Stimulated activated CD4-positive, alpha-beta T cell treated with anti-CD3 and anti-CD28 coated beads, Interleukin-12 subunit alpha, Interleukin-12 subunit beta, amount 100 ng/mL, for 48 hours (primary cell): ENCODE results near the gene FAIM2.

Experiments
- DNase-seq, 3 donors: peaks; one replicate each; pipeline ENCODE4 v3.0.0-alpha.2; 2020; ENCODE audit warnings: low read depth in 2 of 3, low spot score in 1 of 3

The FAIM2 gene

GRCh38 chr12:49897276-49897675 lies 6.4 kb downstream of the FAIM2 start:
- no peak for DNase-seq

GRCh38 chr12:49895773-49896172 lies 7.9 kb downstream of the FAIM2 start:
- DNase-seq: no peak

- DNase-seq: no peak
Observed at GRCh38 chr12:49894751-49895148, 8.9 kb downstream of the FAIM2 start.

DNA sequence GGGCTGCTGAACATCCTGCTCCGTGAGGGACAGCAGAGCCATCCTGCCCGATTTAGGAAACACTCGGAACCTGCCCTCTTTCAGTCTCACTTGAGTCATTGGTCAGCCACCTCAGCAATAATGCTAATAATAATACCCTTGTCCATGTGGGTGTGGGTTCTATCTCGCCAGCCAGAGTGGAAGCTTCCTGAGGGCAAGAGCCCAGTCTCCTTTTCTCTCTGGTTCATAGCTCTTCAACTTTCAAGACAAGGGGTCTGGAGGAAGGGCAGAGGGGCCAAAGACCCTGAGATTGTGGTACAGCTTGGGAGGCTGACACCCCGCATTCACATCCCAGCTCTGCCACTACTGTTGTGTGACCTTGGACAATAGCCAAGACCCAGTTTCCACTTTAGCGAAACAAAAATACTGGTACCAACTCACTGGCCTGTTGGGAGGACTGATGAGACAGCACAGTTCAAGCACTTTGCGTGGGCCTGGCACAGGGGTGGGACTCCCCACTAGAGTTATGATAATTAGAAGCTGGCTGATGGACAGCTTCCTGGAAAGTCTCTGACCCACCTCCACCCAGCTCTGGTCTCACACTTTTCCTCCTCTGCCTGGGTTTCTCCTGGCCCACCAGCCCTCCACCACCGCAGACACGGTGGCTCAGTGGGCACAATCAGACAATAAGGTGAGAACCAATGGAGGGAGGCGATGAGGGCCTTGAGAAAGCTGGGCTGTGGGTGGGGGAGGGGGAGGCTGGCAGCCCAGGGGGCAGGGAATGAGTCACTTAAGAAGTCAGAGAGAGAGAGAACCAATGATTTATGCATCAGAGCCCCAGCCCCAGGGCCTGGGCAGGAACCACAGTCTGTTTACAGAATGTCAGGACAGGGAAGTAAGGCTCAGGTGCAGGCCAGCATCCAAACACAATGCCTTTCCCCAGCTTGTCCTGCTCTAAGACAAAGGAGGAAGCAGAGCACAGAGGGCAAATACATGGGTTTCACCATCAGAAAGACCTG lies 9.6 kb downstream of the FAIM2 start:
- no peak for DNase-seq

GRCh38 chr12:49892732-49893317 lies 10.9 kb downstream of the FAIM2 start:
- no peak for DNase-seq

- no peak for DNase-seq
Observed at GRCh38 chr12:49892084-49892731, 11.5 kb downstream of the FAIM2 start.

- no peak for DNase-seq
Observed at GRCh38 chr12:49891476-49891875, 12.2 kb downstream of the FAIM2 start.

GRCh38 chr12:49891012-49891411 lies 12.7 kb downstream of the FAIM2 start:
- no peak for DNase-seq

GRCh38 chr12:49890096-49890461 lies 13.6 kb downstream of the FAIM2 start:
- DNase-seq: no peak

GRCh38 chr12:49889361-49890095 lies 14.2 kb downstream of the FAIM2 start:
- no peak for DNase-seq

GRCh38 chr12:49888461-49889151 lies 15.1 kb downstream of the FAIM2 start:
- DNase-seq: no peak

- DNase-seq: no peak
Observed at GRCh38 chr12:49887536-49888401, 15.9 kb downstream of the FAIM2 start.

DNA sequence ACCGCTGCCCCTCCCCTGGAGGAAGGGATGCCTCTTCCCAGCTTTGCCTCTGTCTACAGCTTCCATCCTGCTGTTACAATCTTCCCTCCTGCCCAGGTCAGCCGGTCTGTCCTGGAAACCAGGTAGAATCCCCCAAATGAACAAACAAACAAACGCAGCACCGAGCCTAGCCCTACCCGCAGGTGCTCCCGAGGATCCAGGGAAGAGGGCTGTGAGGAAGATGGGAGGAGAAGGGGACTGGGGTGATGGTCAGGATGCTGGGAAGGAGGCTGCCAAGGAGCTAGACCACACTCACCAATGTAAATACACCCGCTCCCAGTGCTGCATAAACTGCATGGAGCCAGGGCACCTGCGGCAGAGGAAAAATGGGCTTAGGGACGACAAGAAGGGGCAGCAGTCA lies 16.6 kb downstream of the FAIM2 start:
- no peak for DNase-seq

GRCh38 chr12:49885663-49886461 lies 17.8 kb downstream of the FAIM2 start:
- DNase-seq: no peak

DNA sequence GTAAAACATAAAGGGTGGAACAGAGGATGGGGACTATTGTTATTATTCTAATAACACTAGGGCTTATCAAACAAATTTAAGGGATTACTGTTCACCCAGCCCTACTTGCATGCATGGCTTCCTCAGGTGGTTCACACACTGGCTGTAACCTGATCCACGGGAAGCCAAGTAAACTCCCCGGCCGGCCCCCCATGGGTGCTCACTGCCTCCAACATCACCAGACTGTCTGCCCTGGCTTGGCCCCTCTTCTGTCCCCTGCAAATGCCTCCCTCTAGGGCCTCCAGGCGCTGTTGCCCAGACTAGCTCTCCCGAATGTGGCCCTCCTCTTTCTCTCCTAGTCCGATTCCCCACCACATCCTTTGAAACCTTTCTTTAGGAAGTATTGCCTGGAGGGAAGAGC lies 18.6 kb downstream of the FAIM2 start:
- DNase-seq: no peak

DNA sequence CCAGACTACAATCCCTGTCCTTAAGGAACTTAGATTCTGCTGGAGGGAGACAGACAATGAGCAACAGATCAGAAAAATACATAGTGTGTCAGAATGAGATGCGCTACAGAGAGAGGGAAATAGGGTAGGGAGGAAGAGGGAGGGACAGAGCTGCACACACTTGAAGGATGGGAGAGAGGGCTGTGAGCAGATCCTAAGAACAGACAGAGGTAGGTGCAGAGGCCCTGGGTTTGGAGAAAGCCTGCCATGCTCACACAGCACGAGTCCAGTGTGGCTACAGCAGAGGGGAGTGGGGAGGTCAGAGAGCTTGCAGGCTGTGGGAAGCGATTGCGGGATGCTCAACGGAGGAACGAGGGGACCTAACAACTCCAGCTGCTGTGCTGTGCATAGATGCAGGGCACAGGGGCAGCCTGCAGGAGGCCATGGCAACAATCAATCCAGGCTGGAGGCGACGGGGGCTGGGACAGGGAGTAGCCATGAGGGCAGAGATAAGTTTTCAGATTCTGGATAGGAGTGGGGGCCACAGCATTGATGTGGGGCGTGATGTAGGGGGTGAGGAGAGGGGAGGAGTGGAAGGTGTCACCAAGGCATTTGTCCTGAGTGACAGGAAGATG lies 20.7 kb downstream of the FAIM2 start:
- DNase-seq: no peak

DNA sequence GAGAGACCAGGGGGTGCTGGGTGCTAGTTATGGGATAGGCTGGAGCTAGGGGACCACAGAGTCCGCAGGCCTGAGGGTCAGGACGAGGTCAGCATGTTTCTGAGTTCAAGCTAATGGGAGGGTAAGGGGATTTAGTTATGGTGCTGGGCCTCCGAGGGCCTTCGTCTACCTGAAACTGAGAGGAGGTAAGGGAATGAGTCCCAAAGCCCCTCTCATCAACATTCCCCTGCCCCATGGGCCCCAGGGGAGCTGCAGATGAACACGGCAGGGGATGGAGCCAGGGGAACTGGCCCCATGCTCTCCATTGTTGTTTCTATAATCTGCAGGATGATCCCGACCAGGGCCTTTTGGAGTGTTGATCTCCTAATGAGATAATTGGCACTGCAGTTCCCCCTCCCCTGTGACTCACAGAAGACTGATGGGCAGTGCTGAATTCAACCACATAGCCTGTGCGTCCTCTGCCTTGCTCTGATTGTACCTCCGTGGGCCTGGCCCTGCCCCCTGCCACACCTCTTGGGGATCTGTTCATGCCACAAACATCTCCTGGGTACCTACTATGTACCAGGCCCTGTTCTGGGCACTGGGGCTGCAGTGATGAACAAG lies 21.4 kb downstream of the FAIM2 start:
- no peak for DNase-seq
